SK-N-SH (cell line): ENCODE measurements around the gene EIF4G2. TPM values are rescaled to one million over a fixed set of nuclear protein-coding genes. Genes with fewer than 3 reads are reported as not detected.
A peak's percentile ranks its signal among the peaks of the same experiment; 100 is the strongest.

ENCODE experiments used
- CTCF ChIA-PET: fragments of 300-600, 350-600 bp; formaldehyde crosslinking; extraction: SDS; loops from one replicate; lab custom pipeline; 2021; lab: Yijun Ruan, JAX
- POLR2A ChIA-PET: fragments of 350-600 bp; sonication (Branson Sonifier 250); formaldehyde crosslinking; extraction: SDS; loops from one replicate; lab custom pipeline; 2020; ENCODE audit warnings: antibody characterized with exemption, inconsistent platforms; lab: Yijun Ruan, JAX
- DNase-seq: peaks from one replicate; pipeline ENCODE4 v3.0.0; 2012
- H2AFZ ChIP-seq: fragments of 200-600 bp; sonication (generic); 2 replicates; pipeline ENCODE4 v1.8.1; 2016; ENCODE audit warnings: antibody characterized with exemption, mild to moderate bottlenecking, low read depth
- H3F3A ChIP-seq: fragments of 200-600 bp; sonication (generic); replicated peaks from 2 replicates; pipeline ENCODE3; 2016; ENCODE audit warnings: antibody characterized with exemption, mild to moderate bottlenecking; ENCODE audit not compliant: insufficient read depth
- H3K27ac ChIP-seq, 2 experiments: fragments of 200-500 bp in 1 of 2; fragments of 200-600 bp in 1 of 2; sonication (Bioruptor generic) in 1 of 2; sonication (generic), shearing (Covaris generic) in 1 of 2; 2 replicates each; pipeline versions ENCODE4 v1.5.1 to v1.6.1; 2014 to 2016; ENCODE audit warnings: low read depth in 2 of 2, inconsistent platforms in 1 of 2, low read length in 1 of 2, mild to moderate bottlenecking in 1 of 2, mixed read lengths in 1 of 2
- H3K27me3 ChIP-seq: fragments of 200-600 bp; sonication (generic), shearing (Covaris generic); 2 replicates; pipeline ENCODE4 v1.6.1; 2016; ENCODE audit warnings: mixed run types; ENCODE audit not compliant: insufficient read depth
- H3K36me3 ChIP-seq, 2 experiments: fragments of 200-500 bp in 1 of 2; fragments of 200-600 bp in 1 of 2; sonication (Bioruptor generic) in 1 of 2; sonication (generic) in 1 of 2; replicated peaks in 1 of 2; 2 replicates each; pipeline versions ENCODE3 to v1.5.1; 2014 to 2016; ENCODE audit warnings: low read length in 1 of 2, mild to moderate bottlenecking in 1 of 2; ENCODE audit not compliant: insufficient read depth in 2 of 2, control insufficient read depth in 1 of 2
- H3K4me1 ChIP-seq, 2 experiments: fragments of 200-500 bp in 1 of 2; fragments of 200-600 bp in 1 of 2; sonication (Bioruptor generic) in 1 of 2; sonication (generic), shearing (Covaris generic) in 1 of 2; 2 replicates each; pipeline versions ENCODE4 v1.5.1 to v1.6.1; 2014 to 2016; ENCODE audit warnings: low read depth in 1 of 2, low read length in 1 of 2, mixed run types in 1 of 2; ENCODE audit not compliant: insufficient read depth in 2 of 2, control insufficient read depth in 1 of 2
- H3K4me2 ChIP-seq: fragments of 200-600 bp; sonication (generic), shearing (Covaris generic); 2 replicates; pipeline ENCODE4 v1.6.1; 2017; ENCODE audit warnings: mixed run types
- H3K4me3 ChIP-seq, 2 experiments: fragments of 200-500 bp in 1 of 2; fragments of 200-600 bp in 1 of 2; sonication (Bioruptor generic) in 1 of 2; sonication (generic), shearing (Covaris generic) in 1 of 2; 2 replicates each; pipeline versions ENCODE4 v1.5.1 to v1.8.1; 2014 to 2016; ENCODE audit warnings: low read depth in 2 of 2, inconsistent platforms in 1 of 2, low read length in 1 of 2, mild to moderate bottlenecking in 1 of 2, mixed read lengths in 1 of 2, moderate library complexity in 1 of 2
- H3K79me2 ChIP-seq: fragments of 200-600 bp; sonication (generic); 2 replicates; pipeline ENCODE4 v1.8.1; 2017; ENCODE audit warnings: mild to moderate bottlenecking; ENCODE audit not compliant: insufficient read depth
- H3K9ac ChIP-seq: fragments of 200-600 bp; sonication (generic); 2 replicates; pipeline ENCODE4 v1.6.1; 2017; ENCODE audit warnings: mixed run types
- H3K9me2 ChIP-seq: fragments of 200-600 bp; sonication (generic); 2 replicates; pipeline ENCODE4 v1.6.1; 2017; ENCODE audit warnings: mixed run types
- H3K9me3 ChIP-seq: fragments of 200-600 bp; sonication (generic); 2 replicates; pipeline ENCODE4 v1.6.1; 2017; ENCODE audit warnings: mixed run types, mild to moderate bottlenecking, moderate library complexity
- H4K20me1 ChIP-seq: fragments of 200-600 bp; sonication (generic); 2 replicates; pipeline ENCODE4 v1.6.1; 2017; ENCODE audit warnings: mild to moderate bottlenecking, mixed run types; ENCODE audit not compliant: insufficient read depth
- CHD2 ChIP-seq: fragments of 150-350 bp; IDR thresholded peaks from 2 replicates; pipeline ENCODE4 v1.6.1; 2018; ENCODE audit warnings: low read length; ENCODE audit not compliant: partially characterized antibody
- CTCF ChIP-seq: fragments of 200-600 bp; sonication (generic); IDR thresholded peaks from 2 replicates; pipeline ENCODE4 v1.6.1; 2017; ENCODE audit warnings: antibody characterized with exemption, mild to moderate bottlenecking, moderate library complexity
- MEF2A ChIP-seq: IDR thresholded peaks from 2 replicates; pipeline ENCODE4 v1.4.0; 2012; ENCODE audit warnings: low read depth, borderline replicate concordance
- NRF1 ChIP-seq: IDR thresholded peaks from 2 replicates; pipeline ENCODE4 v1.6.1; 2012; ENCODE audit warnings: low read depth, mild to moderate bottlenecking, low read length
- POLR2AphosphoS5 ChIP-seq: IDR thresholded peaks from 2 replicates; pipeline ENCODE4 v1.6.1; 2012; ENCODE audit warnings: low read depth, low read length
- RXRA ChIP-seq: IDR thresholded peaks from 2 replicates; pipeline ENCODE4 v1.4.0; 2012; ENCODE audit warnings: low read depth, mild to moderate bottlenecking, borderline replicate concordance
- TCF12 ChIP-seq: IDR thresholded peaks from 2 replicates; pipeline ENCODE4 v1.4.0; 2012
- USF1 ChIP-seq: IDR thresholded peaks from 2 replicates; pipeline ENCODE4 v1.4.0; 2012; ENCODE audit warnings: low read depth, borderline replicate concordance
- YY1 ChIP-seq: IDR thresholded peaks from 2 replicates; pipeline ENCODE4 v1.4.0; 2012; ENCODE audit warnings: low read depth, mild to moderate bottlenecking
- WGBS: methylation state at CpG from one replicate; pipeline ENCODE4 v1.1.6; 2017; ENCODE audit warnings: low lambda C conversion rate; 5-methylcytosine and 5-hydroxymethylcytosine counted together
- polyA plus RNA-seq, 3 experiments: library from polyadenylated mRNA; depleted of rRNA; stranded (reverse); fragments of >200 nt; gene quantifications; 2 replicates each; pipeline ENCODE4 v1.2.3, GENCODE V29; 2012

Gene EIF4G2
- polyA plus RNA-seq, 1 of the 3 experiments (the other 2 are of a cell fraction), result 298 TPM

- no peaks in the 10 kb centered on the region for H3K9me3 ChIP-seq
- TF ChIP-seq POLR2AphosphoS5 (peak; percentile 41; the same call in 1 of the 2 replicates), RXRA (no peak)
- H3K4me3 ChIP-seq, result no peak overlapping the region
- no peak overlapping the region for H3K9ac ChIP-seq
- no peaks in the 10 kb centered on the region; a peak in 2 of 4 replicates for H3K4me1 ChIP-seq
- H3F3A ChIP-seq, result peaks cover 68% of the 10 kb centered on the region
- peaks cover 49 to 52% of the 10 kb centered on the region in 2 experiments for H3K36me3 ChIP-seq
- ChIA-PET POLR2A (interaction anchor here (0.7 to 2.2 kb wide), 3 partner anchors 8 to 789 kb away, joined by 3 to 10 read pairs (median 7); partner anchors contain the start of gene EIF4G2), CTCF (interaction anchor here (0.8 to 1.9 kb wide), 3 partner anchors 12 to 138 kb away, joined by 4 to 9 read pairs (median 8); no protein-coding TSS in a partner anchor)
- DNase-seq, result no peak
- H3K4me2 ChIP-seq, result no peak overlapping the region
- no peaks in the 10 kb centered on the region for H3K27me3 ChIP-seq
- peak overlapping the region in 1 of 2 experiments; percentile 1; a peak in 1 of 4 replicates for H3K27ac ChIP-seq
- WGBS, result 89% methylated on average over 1 of the region's 2 CpGs
- no peak overlapping the region for H2AFZ ChIP-seq
- no peaks in the 10 kb centered on the region for H3K9me2 ChIP-seq
- H3K79me2 ChIP-seq, result peaks cover 7% of the 10 kb centered on the region; the same call in 1 of the 2 replicates
- peaks cover 30% of the 10 kb centered on the region for H4K20me1 ChIP-seq
Observed at GRCh38 chr11:10796191-10796590, 12.5 kb downstream of the EIF4G2 start.

- CTCF ChIA-PET, result interaction anchor here (0.7 to 9.0 kb wide), 31 partner anchors 10 to 994 kb away, joined by 3 to 99 read pairs (median 9); partner anchors contain the start of genes EIF4G2 and ZBED5
Observed at GRCh38 chr11:10793470-10794255, 15.1 kb downstream of the EIF4G2 start.

More at GRCh38 chr11:10793470-10794255, 15.1 kb downstream of the EIF4G2 start:
- Histone ChIP-seq H3K36me3 (peaks cover 24 to 27% of the 10 kb centered on the region in 2 experiments), H3K27me3 (no peaks in the 10 kb centered on the region), H2AFZ (no peak overlapping the region), H3F3A (peaks cover 42% of the 10 kb centered on the region), H3K9me2 (no peaks in the 10 kb centered on the region), H3K4me3 (no peak overlapping the region), H3K79me2 (no peaks in the 10 kb centered on the region), H3K4me2 (no peak overlapping the region), H3K9ac (no peak overlapping the region), H3K4me1 (no peaks in the 10 kb centered on the region; a peak in 1 of 4 replicates), H3K27ac (no peak overlapping the region), H3K9me3 (no peaks in the 10 kb centered on the region), H4K20me1 (peaks cover 11% of the 10 kb centered on the region)
- POLR2A ChIA-PET, result interaction anchor here (0.8 to 2.4 kb wide), 5 partner anchors 9 to 64 kb away, joined by 3 to 30 read pairs (median 5); partner anchors contain the start of genes EIF4G2 and ZBED5
- no peak for DNase-seq
- 62% methylated on average over 11 of the region's 11 CpGs for whole genome bisulfite sequencing
- TF ChIP-seq CTCF (no peak), YY1 (no peak), TCF12 (no peak), USF1 (no peak), RXRA (no peak), NRF1 (no peak), MEF2A (no peak), CHD2 (no peak)
